Measurements from ENCODE around the gene ABCA5. TPM values are rescaled to one million over a fixed set of nuclear protein-coding genes. Genes with fewer than 3 reads are reported as not detected.

The ABCA5 gene
- total RNA-seq, 3 donors from 2014 or later (not counting 1 experiment from before 2014, with no cell fraction given): 52.1 to 84.5 (median 57.6) TPM

GRCh38 chr17:69367298-69367697, 40.4 kb upstream of the ABCA5 start:
- no peak overlapping the region for H3K4me3 Mint-ChIP-seq
- 54% methylated on average over 3 of the region's 3 CpGs for WGBS (ENCODE audit: insufficient coverage)
- H3K27ac Mint-ChIP-seq: no peak overlapping the region

GRCh38 chr17:69363488-69364210, 36.7 kb upstream of the ABCA5 start:
- H3K27me3 ChIP-seq (ENCODE audit: control insufficient read depth, insufficient read depth, low read length): peaks cover 4% of the 10 kb centered on the region
- no CpG with 5 or more reads among the region's 2 CpGs for WGBS (ENCODE audit: insufficient coverage)

More at GRCh38 chr17:69367298-69367697, 40.4 kb upstream of the ABCA5 start:
- no peaks in the 10 kb centered on the region for H3K9me3 ChIP-seq (ENCODE audit: control insufficient read depth, insufficient read depth, low read length)
- ATAC-seq (peak in 1 of 3 donors; percentile 39), DNase-seq (no peak)
- no peaks in the 10 kb centered on the region for H3K4me1 ChIP-seq (ENCODE audit: control insufficient read depth, insufficient read depth, low read length)
- Mint-ChIP-seq H3K36me3 (no peaks in the 10 kb centered on the region), H3K27me3 (ENCODE audit: low read depth in 2 of 2) (peaks cover 0 to 4% of the 10 kb centered on the region in 2 donors), H3K4me1 (peaks cover 6 to 8% of the 10 kb centered on the region in 2 donors), H3K9me3 (no peaks in the 10 kb centered on the region)
- H3K36me3 ChIP-seq (ENCODE audit: control insufficient read depth, insufficient read depth, low read length): no peaks in the 10 kb centered on the region
- no peak overlapping the region for H3K27ac ChIP-seq (ENCODE audit: low read length)
- intact Hi-C loops (cut with micrococcal nuclease): no loop called here
- H3K27me3 ChIP-seq (ENCODE audit: control insufficient read depth, insufficient read depth, low read length): peaks cover 4% of the 10 kb centered on the region
- no peak for TF ChIP-seq CTCF (IDR thresholded peaks at IDR 0.05)
- no peak overlapping the region for H3K4me3 ChIP-seq (ENCODE audit: low read length)

GRCh38 chr17:69361156-69361555, 34.2 kb upstream of the ABCA5 start:
- ATAC-seq (no peak), DNase-seq (no peak)
- intact Hi-C loops (cut with micrococcal nuclease): no loop called here
- no peak overlapping the region for H3K4me3 Mint-ChIP-seq
- no peak for TF ChIP-seq CTCF (IDR thresholded peaks at IDR 0.05)
- H3K9me3 ChIP-seq (ENCODE audit: control insufficient read depth, insufficient read depth, low read length): no peaks in the 10 kb centered on the region
- H3K27ac Mint-ChIP-seq: no peak overlapping the region
- no peaks in the 10 kb centered on the region for H3K36me3 Mint-ChIP-seq
- no peak overlapping the region for H3K4me3 ChIP-seq (ENCODE audit: low read length)
- no peaks in the 10 kb centered on the region for H3K4me1 ChIP-seq (ENCODE audit: control insufficient read depth, insufficient read depth, low read length)
- no peaks in the 10 kb centered on the region for H3K9me3 Mint-ChIP-seq
- peaks cover 0 to under 1% of the 10 kb centered on the region in 2 donors for H3K27me3 Mint-ChIP-seq (ENCODE audit: low read depth in 2 of 2)
- H3K27me3 ChIP-seq (ENCODE audit: control insufficient read depth, insufficient read depth, low read length): no peaks in the 10 kb centered on the region
- H3K27ac ChIP-seq (ENCODE audit: low read length): no peak overlapping the region
- no peaks in the 10 kb centered on the region for H3K4me1 Mint-ChIP-seq
- no peaks in the 10 kb centered on the region for H3K36me3 ChIP-seq (ENCODE audit: control insufficient read depth, insufficient read depth, low read length)

More at GRCh38 chr17:69363488-69364210, 36.7 kb upstream of the ABCA5 start:
- no peak overlapping the region for H3K27ac Mint-ChIP-seq
- TF ChIP-seq CTCF (IDR thresholded peaks at IDR 0.05): no peak
- H3K4me1 Mint-ChIP-seq: peaks cover 6 to 8% of the 10 kb centered on the region in 2 donors
- H3K36me3 Mint-ChIP-seq: no peaks in the 10 kb centered on the region
- H3K9me3 ChIP-seq (ENCODE audit: control insufficient read depth, insufficient read depth, low read length): no peaks in the 10 kb centered on the region
- intact Hi-C loops (cut with micrococcal nuclease): no loop called here
- H3K9me3 Mint-ChIP-seq: no peaks in the 10 kb centered on the region
- no peak overlapping the region for H3K27ac ChIP-seq (ENCODE audit: low read length)
- no peak overlapping the region for H3K4me3 Mint-ChIP-seq
- no peaks in the 10 kb centered on the region for H3K36me3 ChIP-seq (ENCODE audit: control insufficient read depth, insufficient read depth, low read length)
- H3K4me3 ChIP-seq (ENCODE audit: low read length): no peak overlapping the region
- H3K4me1 ChIP-seq (ENCODE audit: control insufficient read depth, insufficient read depth, low read length): no peaks in the 10 kb centered on the region
- DNase-seq (no peak), ATAC-seq (no peak)
- H3K27me3 Mint-ChIP-seq (ENCODE audit: low read depth in 2 of 2): peaks cover 0 to 4% of the 10 kb centered on the region in 2 donors

All from natural killer cell (primary cell).